GM19438 (cell line): Measurements from ENCODE around the gene FAM135A.
"Not testable (repeated sequence)": the region's sequence is repeated elsewhere in the genome, so short reads cannot be mapped to it uniquely, and the experiment has no call there.

Experiments used
- ATAC-seq: cut with Tn5 transposase; IDR thresholded peaks from one replicate; pipeline ENCODE4 v1.9.1; 2021; ENCODE audit warnings: low read depth; ENCODE audit not compliant: unreplicated experiment

Gene FAM135A

DNA sequence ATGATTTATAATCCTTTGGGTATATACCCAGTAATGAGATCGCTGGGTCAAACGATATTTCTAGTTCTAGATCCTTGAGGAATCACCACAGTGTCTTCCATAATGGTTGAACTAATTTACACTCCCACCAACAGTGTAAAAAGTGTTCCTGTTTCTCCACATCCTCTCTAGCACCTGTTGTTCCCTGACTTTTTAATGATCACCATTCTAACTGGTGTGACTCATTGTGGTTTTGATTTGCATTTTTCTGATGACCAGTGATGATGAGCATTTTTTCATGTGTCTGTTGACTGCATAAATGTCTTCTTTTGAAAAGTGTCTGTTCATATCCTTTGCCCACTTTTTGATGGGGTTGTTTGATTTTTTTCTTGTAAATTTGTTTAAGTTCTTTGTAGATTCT, 40.6 kb downstream of the FAM135A start:
- ATAC-seq, result not testable (repeated sequence)

DNA sequence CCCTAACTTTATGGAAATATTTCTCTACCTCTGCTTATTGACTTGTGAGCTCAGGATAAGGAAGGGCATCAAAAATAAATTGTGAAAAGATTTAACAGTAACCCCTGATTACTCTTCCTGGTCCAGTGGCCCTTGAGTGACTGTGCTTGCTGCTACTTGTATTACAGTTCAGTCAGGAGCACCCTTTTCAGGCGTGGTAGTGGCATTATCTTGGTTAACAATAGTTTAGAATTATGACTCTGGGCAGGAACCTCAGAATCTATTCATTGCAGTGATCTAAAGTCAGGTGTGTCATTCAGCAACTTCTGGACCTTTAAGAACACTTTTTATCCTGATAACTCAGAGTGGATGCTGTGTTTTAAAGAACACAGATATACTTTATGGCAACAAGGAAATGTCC, 43.4 kb downstream of the FAM135A start:
- ATAC-seq, result no peak

DNA sequence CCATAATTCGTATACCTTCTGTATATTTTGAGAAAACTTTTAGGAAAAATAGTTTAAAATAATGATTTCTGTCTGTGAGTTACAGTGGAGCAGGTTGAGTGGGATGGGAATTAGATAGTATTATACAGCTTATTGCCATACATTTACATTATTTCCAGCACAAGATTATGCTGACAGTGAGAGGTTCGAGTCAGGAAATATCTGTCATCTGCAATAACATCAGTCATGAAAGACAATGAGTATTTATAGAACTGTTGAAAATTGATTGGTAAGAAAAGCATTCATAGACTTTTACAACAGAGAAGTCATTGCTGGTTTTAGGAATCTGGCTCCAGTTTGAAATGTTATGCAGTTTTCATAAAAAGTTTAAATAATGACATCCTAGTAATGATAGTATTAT, 45.9 kb downstream of the FAM135A start:
- ATAC-seq, result no peak

DNA sequence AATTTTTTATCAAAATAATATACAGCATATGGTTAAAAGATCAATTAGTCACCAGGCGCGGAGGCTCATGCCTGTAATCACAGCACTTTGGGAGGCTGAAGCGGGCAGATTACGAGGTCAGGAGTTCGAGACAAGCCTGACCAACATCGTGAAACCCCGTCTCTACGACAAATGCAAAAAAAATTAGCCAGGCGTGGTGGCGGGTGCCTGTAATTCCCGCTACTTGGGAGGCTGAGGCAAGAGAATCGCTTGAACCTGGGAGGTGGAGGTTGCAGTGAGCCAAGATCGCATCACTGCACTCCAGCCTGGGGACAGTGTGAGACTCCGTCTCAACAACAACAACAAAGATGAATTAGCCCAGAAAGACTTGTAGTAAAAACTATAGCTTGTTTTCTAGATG, 46.4 kb downstream of the FAM135A start:
- ATAC-seq, result not testable (repeated sequence)

DNA sequence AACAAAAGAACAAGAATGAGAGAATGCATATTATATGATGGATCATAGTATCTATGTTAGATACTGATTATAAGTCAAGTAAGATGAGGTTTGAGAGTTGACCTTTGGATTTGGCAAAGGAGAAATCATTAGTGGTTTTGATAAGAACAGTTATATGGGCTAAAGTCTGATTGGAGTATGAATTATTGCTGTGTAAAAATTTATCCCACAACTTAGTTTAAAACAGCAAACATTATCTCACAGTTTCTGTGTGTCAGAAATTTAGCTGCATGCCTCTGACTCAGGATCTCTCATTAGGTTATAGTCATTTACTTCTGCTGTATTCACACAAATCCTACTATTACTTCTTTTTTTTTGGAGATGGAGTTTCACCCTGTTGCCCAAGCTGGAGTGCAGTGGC, 56.7 kb downstream of the FAM135A start:
- no peak for ATAC-seq

DNA sequence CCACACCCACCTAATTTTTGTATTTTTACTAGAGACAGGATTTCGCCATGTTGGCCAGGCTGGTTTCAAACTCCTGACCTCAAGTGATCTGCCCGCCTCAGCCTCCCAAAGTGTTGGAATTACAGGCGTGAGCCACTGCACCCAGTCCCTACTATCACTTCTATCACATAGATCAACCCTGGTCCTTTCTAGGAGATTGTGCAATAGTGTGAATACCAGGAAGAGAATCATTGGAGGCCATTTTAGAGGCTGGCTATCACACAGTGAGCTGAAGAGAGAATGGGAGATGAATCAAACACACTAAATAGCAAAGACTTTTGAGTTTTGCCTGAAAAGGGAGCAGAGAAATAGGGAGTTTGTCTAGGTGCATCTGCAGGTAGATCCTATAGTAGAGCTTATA, 57.2 kb downstream of the FAM135A start:
- ATAC-seq, result not testable (repeated sequence)

DNA sequence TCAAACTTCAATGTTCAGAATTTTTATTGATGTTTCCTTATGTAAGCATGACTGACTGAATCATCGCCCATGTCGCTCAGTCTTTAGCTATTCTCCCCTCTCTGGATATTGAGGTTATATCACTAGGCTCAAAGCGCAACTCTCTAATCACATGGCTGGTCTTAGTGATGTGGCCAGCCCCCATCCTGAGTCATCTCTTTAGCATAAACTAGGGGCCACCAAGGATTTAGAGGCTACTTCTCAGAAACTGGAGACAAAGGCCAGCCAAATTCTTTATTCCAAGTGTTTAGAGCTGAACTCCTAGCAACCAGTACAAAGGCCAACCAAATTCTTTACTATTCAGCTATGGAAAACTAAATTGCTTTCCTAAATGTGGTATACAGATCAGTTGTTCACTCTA, 61.4 kb downstream of the FAM135A start:
- ATAC-seq, result no peak

DNA sequence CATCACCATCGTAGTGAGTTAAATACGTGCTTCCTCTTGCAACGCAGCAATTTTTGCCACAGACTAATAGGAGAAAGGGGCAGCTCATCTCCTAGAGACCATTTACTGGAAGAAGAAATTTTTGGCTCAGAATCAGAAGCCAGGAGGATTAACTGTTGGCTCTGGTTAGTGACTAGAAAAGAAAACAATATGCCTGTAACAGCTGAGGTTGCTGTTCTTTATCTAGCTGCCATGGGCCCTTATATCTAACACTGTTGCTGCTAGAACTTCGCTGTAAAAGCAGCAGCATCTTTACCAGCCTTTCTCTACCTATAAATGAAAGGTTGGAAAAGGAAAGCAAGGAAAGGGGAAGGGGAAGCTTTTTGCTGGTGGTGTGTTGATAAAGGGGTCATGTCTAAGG, 65.9 kb downstream of the FAM135A start:
- no peak for ATAC-seq

DNA sequence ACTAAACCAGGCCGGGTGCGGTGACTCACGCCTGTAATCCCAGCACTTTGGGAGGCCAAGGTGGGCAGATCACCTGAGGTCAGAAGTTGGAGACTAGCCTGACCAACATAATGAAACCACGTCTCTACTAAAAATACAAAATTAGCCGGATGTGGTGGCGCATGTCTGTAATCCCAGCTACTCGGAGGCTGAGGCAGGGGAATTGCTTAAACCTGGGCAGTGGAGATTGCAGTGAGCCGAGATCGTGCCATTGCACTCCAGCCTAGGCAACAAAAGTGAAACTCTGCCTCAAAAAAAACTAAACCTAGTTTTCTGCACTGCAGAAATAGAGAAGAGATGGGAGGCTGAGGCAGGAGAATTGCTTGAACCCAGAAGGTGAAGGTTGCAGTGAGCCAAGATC, 73.3 kb downstream of the FAM135A start:
- ATAC-seq, result not testable (repeated sequence)

DNA sequence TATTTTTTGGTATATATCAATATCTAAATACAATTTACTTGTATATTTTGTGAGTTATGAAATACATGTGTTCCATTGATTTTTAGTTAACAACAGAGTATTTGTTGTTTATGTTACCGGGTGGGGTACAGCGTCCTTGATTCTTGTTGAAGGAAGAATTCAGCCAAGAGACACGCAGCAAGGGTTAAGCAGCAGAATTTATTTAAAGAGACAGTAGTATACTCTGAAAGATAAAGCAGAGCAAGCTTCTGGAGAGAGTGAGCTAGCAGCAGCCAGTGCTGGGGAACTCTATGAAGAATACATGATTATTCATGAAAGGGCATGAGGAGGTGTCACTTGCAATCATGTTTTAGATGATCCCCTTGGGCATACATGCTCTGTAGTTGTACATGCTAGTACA, 76.1 kb downstream of the FAM135A start:
- ATAC-seq, result no peak

DNA sequence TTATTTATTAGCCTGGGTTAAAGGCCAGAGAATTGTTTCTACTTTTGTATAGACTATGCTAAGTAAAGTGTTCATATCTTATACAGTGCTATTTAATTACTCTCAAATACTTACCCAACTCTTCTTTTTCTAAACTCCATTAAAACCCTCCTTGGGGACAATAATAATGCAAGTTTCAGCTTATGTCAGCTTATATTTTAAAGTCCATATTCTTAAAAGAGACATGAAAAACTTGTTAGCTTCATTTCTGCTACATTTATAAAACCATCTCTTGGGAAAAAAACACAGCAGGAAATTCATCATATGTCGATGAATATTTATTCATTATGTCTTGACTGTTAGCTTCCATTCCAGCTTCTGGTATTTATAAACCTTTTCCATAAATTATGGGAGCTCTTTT, 81.5 kb downstream of the FAM135A start:
- no peak for ATAC-seq

DNA sequence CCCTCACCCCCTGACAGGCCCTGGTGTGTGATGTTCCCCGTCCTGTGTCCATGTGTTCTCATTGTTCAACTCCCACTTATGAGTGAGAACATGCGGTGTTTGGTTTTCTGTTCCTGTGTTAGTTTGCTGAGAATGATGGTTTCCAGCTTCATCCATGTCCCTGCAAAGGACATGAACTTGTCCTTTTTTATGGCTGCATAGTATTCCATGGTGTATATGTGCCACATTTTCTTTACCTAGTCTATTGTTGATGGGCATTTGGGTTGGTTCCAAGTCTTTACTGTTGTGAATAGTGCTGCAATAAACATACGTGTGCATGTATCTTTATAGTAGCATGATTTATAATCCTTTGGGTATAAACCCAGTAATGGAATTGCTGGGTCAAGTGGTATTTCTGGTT, 82.5 kb downstream of the FAM135A start:
- ATAC-seq, result not testable (repeated sequence)

DNA sequence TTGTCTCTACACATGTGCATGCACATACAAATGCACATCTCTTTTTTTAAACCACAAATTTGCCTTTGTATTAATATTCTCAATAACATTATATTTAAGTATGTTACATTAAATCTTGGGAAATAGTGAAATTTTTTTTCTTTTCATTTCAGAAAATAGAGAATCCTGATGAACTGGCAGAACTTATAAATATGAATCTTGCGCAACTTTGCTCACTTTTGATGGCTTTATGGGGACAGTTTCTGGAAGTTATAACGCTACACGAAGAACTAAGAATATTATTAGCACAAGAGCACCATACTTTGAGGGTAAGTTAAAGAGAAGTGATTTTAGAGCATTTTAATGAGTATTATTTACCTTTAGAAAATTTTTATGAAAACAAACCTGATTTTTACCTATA, 89.2 kb downstream of the FAM135A start:
- ATAC-seq, result no peak

DNA sequence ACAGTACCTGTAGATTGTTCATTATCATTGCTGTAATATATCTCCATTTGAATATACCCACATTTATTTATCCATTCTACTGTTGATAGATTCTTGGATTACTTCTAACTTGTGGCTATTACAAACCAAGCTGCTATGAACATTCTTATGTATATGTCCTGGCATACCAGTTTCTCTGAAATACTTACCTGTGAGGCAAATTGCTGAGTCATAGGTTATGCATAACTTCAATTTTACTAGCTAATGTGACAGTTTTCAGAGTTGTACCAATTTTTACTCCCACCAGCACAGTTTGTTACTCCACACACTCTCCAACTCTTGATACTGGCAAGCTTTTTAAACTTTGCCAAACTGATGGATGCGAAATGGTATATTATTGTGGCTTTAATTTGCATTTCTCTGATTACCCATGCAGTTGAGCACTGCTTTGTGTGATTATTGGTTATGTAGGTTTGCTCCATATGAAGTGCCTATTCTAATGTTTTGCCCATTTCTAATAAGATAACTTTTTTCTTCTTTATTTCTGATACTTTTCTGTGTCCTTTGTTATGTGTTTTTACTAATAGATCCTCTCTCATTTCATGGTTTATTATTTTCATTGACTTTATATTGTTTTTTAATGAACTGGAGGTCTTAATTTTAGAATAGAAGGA, 90.6 kb downstream of the FAM135A start:
- no peak for ATAC-seq

DNA sequence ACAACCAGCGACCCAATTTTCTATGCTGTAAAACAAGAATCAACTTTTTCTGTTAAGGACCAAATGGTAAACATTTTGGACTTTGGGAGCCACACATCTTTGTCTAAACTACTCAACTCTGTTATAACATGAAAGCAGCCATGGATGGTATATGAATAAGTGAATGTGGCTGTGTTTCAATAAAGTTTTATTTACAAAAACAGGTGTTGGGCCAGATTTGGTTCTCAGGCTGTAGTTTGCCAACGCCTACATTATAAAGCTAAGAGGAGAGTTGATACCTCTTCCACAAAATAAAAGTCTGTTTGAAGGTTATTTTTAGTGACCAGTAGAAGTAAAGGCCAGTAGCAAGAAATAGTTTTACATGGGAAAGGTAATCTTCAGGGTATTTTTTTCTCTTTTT, 93.0 kb downstream of the FAM135A start:
- ATAC-seq, result no peak

DNA sequence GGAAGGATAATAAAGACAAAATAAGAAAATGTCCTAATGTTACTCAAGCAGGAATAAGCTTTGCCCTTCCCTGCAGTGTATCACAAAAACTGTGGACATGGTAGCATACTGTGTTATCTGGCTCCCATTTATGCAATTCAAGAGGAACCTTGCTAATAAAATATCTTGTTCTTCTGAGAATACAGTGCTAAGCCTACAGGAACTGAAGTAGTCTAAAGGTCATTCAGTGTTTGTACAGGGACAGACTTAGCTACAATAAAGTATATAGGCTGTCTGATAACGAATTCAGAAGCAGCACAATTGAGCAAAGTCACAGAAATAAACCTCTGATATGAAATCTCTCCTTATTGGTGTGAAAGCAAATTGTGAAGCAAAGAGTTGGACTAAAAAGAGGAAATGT, 93.9 kb downstream of the FAM135A start:
- ATAC-seq, result no peak

DNA sequence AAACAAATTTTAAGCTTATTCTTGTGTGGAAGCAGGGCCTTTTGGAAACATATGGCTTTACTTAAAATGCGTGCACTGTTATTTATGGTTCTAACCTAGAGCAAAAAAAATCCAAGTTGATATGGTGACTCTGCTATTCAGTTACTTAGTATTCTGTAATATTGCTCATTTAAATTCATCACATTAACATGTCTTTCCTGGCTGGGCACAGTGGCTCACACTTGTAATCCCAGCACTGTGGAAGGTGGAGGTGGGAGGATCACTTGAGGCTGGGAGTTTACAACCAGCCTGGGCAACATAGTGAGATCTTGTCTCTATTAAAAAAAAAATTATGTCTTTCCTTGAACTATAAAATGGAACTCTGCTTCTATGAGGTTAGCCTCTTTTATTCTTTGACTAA, 95.6 kb downstream of the FAM135A start:
- ATAC-seq, result no peak

DNA sequence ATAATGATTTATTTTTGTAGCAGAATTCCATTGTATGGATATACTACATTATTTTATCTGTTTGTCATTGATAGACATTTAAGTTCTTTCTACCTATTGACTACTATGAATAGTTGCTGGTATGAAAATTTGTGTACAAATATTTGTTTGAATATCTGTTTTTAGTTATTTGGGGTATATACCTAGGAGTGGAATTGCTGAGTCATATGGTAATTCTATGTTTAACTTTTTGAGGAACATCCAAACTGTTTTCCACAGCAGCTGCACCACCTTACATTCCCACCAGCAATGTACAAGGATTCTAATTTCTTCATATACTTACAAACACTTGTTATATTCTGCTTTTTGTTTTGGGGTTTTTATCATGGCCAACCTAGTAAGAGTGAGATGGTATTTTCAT, 97.3 kb downstream of the FAM135A start:
- no peak for ATAC-seq

DNA sequence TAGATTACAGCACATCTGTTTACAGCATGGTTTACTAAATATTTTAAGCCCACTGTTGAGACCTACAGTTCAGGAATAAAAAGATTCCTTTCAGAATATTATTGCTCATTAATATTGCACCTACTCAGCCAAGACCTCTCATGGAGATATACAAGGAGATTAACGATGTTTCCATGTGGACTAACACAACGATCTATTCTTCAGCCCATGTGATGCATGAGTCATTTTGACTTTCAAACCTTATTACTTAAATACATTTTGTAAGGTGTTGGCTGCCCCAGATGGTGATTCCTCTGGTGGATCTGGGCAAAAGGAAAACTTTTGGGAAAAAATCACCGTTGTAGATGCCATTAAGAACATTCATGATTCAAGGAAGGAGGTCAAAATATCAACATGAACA, 105.4 kb downstream of the FAM135A start:
- ATAC-seq, result no peak

DNA sequence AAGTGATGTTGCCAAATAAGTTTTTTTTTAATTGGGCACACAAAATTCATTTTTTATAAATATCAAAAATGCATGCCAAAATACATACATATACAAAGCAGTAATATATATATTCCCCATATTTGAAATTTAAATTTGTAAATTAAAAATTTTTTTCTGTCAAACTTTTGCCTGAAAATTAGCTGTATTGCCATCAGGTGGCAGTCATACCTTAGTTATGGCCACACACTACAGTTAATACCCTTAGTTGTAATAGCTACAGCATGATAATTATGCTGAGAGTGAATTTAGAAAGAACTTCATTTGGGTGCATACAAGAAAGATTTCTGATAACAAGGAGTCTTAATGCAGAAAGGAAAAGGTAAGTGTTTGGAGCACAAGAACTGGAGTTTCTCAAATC, 107.3 kb downstream of the FAM135A start:
- ATAC-seq, result no peak

DNA sequence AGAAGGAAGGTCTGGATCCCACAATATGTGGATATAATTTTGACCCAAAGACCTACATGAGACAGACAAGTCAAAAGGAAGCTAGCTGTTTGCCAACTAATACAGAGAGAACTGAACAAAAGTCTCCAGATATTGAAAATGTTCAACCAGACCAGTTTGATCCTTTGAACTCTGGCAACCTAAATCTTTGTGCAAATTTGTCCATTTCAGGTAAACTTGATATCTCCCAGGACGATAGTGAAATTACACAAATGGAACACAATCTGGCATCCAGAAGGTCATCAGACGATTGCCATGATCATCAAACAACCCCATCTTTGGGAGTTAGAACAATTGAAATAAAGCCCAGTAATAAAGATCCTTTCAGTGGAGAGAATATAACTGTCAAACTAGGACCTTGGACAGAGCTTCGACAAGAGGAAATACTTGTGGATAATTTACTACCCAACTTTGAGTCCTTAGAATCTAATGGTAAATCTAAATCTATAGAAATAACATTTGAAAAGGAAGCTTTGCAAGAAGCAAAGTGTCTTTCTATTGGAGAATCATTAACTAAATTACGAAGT, 111.5 kb downstream of the FAM135A start:
- no peak for ATAC-seq

DNA sequence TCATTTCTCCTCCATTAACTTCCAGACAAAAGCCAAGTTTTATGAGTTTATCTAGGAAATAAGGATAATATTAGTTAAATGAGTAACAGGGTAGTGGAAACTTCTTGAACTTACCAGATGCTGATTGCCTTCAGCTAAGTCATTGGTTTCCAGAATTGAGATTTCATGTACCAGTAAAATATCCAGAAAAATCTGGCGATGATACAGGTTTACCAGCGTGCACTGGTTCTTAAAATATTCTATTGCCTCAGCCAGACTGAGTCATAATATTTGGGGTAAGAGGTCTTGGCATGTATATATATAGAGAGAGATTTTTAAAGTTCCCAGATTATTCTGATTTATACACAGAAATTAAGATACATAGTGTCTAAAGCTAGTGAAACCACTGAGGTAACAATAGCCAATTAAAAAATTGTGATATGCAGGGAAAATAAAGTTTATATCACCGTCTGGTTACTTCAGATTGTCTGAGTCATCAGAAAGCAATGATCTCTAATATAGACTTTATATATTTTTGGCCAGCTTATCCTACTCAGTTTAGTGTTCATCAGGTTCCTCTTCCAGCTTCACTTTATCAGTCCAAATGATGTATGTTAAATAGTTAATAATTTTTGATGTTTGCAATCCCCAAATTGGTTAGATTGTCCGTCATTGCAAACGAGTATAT, 113.9 kb downstream of the FAM135A start:
- ATAC-seq, result no peak
